Muscle of leg (tissue), 11 donors: Measurements from ENCODE around the gene TSPEAR. TPM values are rescaled to one million over a fixed set of nuclear protein-coding genes. Genes with fewer than 3 reads are reported as not detected.

Source experiments
- DNase-seq: peaks from one replicate; pipeline ENCODE4 v3.0.0; 2013
- H3K27ac ChIP-seq: one replicate; pipeline ENCODE4 v1.5.1; 2013; ENCODE audit warnings: mild to moderate bottlenecking, low read length, control low read depth
- H3K27me3 ChIP-seq: one replicate; pipeline ENCODE4 v1.6.1; 2013; ENCODE audit warnings: low read length; ENCODE audit not compliant: control insufficient read depth, insufficient read depth
- H3K36me3 ChIP-seq: one replicate; pipeline ENCODE4 v1.6.1; 2013; ENCODE audit warnings: low read length; ENCODE audit not compliant: control insufficient read depth, insufficient read depth
- H3K4me1 ChIP-seq: one replicate; pipeline ENCODE4 v1.6.1; 2013; ENCODE audit warnings: low read length; ENCODE audit not compliant: control insufficient read depth, insufficient read depth
- H3K4me3 ChIP-seq: one replicate; pipeline ENCODE4 v1.5.1; 2013; ENCODE audit warnings: low read length, control low read depth
- H3K9me3 ChIP-seq: replicated peaks from 2 replicates; pipeline ENCODE4 v1.6.1; 2013; ENCODE audit warnings: low read depth, low read length; ENCODE audit not compliant: control insufficient read depth
- WGBS: methylation state at CpG from one replicate; pipeline ENCODE4 v1.1.5; 2013; ENCODE audit warnings: missing lambda C conversion rate; ENCODE audit not compliant: insufficient coverage; 5-methylcytosine and 5-hydroxymethylcytosine counted together
- polyA plus RNA-seq, 8 donors: library from polyadenylated mRNA; unstranded; fragments of 120-200 nt; gene quantifications; one replicate each; pipeline versions ENCODE4 v1.2.1 to v1.2.3, GENCODE V29; 2013; ENCODE audit warnings: inconsistent platforms in 1 of 8, low replicate concordance in 1 of 8; ENCODE audit not compliant: insufficient read length in 8 of 8, insufficient read depth in 1 of 8
- total RNA-seq: library from RNA; stranded (reverse); fragments of 120-200 nt; gene quantifications from one replicate; pipeline ENCODE4 v1.2.4, GENCODE V29; 2013

TSPEAR gene
- total and polyA plus RNA-seq, 9 donors, result 0.04 to 1.5 (median 0.10) TPM; not detected in 2

GRCh38 chr21:44515359-44516165 lies 195.8 kb downstream of the TSPEAR start:
- H3K27ac ChIP-seq, result no peak overlapping the region
- H3K4me1 ChIP-seq, result peaks cover 5% of the 10 kb centered on the region
- 84% methylated on average over 27 of the region's 32 CpGs for WGBS
- no peaks in the 10 kb centered on the region for H3K36me3 ChIP-seq
- no peak for DNase-seq
- peaks cover 5% of the 10 kb centered on the region for H3K27me3 ChIP-seq
- no peak overlapping the region for H3K4me3 ChIP-seq
- H3K9me3 ChIP-seq, result no peaks in the 10 kb centered on the region

GRCh38 chr21:44514746-44515358 lies 196.5 kb downstream of the TSPEAR start:
- no peak for DNase-seq
- peaks cover 8% of the 10 kb centered on the region for H3K27me3 ChIP-seq
- no peaks in the 10 kb centered on the region for H3K9me3 ChIP-seq
- no peak overlapping the region for H3K27ac ChIP-seq
- peaks cover 9% of the 10 kb centered on the region for H3K4me1 ChIP-seq
- 78% methylated on average over 8 of the region's 11 CpGs for WGBS
- H3K4me3 ChIP-seq, result no peak overlapping the region
- H3K36me3 ChIP-seq, result no peaks in the 10 kb centered on the region

GRCh38 chr21:44514218-44514520 lies 197.2 kb downstream of the TSPEAR start:
- Histone ChIP-seq H3K9me3 (no peaks in the 10 kb centered on the region), H3K36me3 (no peaks in the 10 kb centered on the region), H3K27ac (no peak overlapping the region), H3K27me3 (peaks cover 6% of the 10 kb centered on the region), H3K4me3 (no peak overlapping the region), H3K4me1 (peaks cover 9% of the 10 kb centered on the region)
- WGBS, result 85% methylated on average over 7 of the region's 7 CpGs
- DNase-seq, result no peak

- Histone ChIP-seq H3K4me1 (peaks cover 9% of the 10 kb centered on the region), H3K9me3 (no peaks in the 10 kb centered on the region), H3K36me3 (no peaks in the 10 kb centered on the region), H3K27ac (no peak overlapping the region), H3K27me3 (peaks cover 8% of the 10 kb centered on the region), H3K4me3 (no peak overlapping the region)
- no peak for DNase-seq
- WGBS, result 88% methylated on average over 13 of the region's 15 CpGs
Observed at GRCh38 chr21:44513389-44514217, 197.8 kb downstream of the TSPEAR start.

- Histone ChIP-seq H3K27ac (no peak overlapping the region), H3K4me1 (peaks cover 9% of the 10 kb centered on the region), H3K27me3 (peaks cover 11% of the 10 kb centered on the region), H3K36me3 (no peaks in the 10 kb centered on the region), H3K4me3 (no peak overlapping the region), H3K9me3 (no peaks in the 10 kb centered on the region)
- 76% methylated on average over 17 of the region's 21 CpGs for WGBS
- DNase-seq, result no peak
Observed at GRCh38 chr21:44512496-44513388, 198.6 kb downstream of the TSPEAR start.

GRCh38 chr21:44511938-44512275 lies 199.5 kb downstream of the TSPEAR start:
- Histone ChIP-seq H3K27ac (no peak overlapping the region), H3K4me3 (no peak overlapping the region), H3K4me1 (peaks cover 9% of the 10 kb centered on the region), H3K9me3 (no peaks in the 10 kb centered on the region), H3K36me3 (no peaks in the 10 kb centered on the region), H3K27me3 (peaks cover 11% of the 10 kb centered on the region)
- no peak for DNase-seq
- 76% methylated on average over 8 of the region's 8 CpGs for WGBS

GRCh38 chr21:44511219-44511937 lies 200.0 kb downstream of the TSPEAR start:
- 79% methylated on average over 9 of the region's 11 CpGs for WGBS
- no peaks in the 10 kb centered on the region for H3K36me3 ChIP-seq
- no peak overlapping the region for H3K4me3 ChIP-seq
- no peak for DNase-seq
- H3K9me3 ChIP-seq, result no peaks in the 10 kb centered on the region
- no peak overlapping the region for H3K27ac ChIP-seq
- H3K27me3 ChIP-seq, result peaks cover 11% of the 10 kb centered on the region
- H3K4me1 ChIP-seq, result peaks cover 9% of the 10 kb centered on the region

GRCh38 chr21:44510508-44511218 lies 200.7 kb downstream of the TSPEAR start:
- peaks cover 11% of the 10 kb centered on the region for H3K27me3 ChIP-seq
- no peak overlapping the region for H3K4me3 ChIP-seq
- DNase-seq, result peak; percentile 39
- H3K9me3 ChIP-seq, result no peaks in the 10 kb centered on the region
- H3K36me3 ChIP-seq, result no peaks in the 10 kb centered on the region
- WGBS, result 10% methylated on average over 36 of the region's 36 CpGs
- no peak overlapping the region for H3K27ac ChIP-seq
- peaks cover 9% of the 10 kb centered on the region for H3K4me1 ChIP-seq

- Histone ChIP-seq H3K4me1 (peaks cover 9% of the 10 kb centered on the region), H3K4me3 (no peak overlapping the region), H3K27me3 (peaks cover 11% of the 10 kb centered on the region), H3K36me3 (no peaks in the 10 kb centered on the region), H3K9me3 (no peaks in the 10 kb centered on the region), H3K27ac (no peak overlapping the region)
- DNase-seq, result no peak
- WGBS, result 54% methylated on average over 18 of the region's 18 CpGs
Observed at GRCh38 chr21:44510109-44510507, 201.3 kb downstream of the TSPEAR start.
